GM12878 (cell line): Measurements from ENCODE around the gene ABRACL. TPM values are rescaled to one million over a fixed set of nuclear protein-coding genes. Genes with fewer than 3 reads are reported as not detected.

Experiments
- ATAC-seq: fragments of 200-7000 bp; cut with Tn5 transposase; 3 replicates; pipeline ENCODE4 v1.9.1; 2020; ENCODE audit warnings: mild to moderate bottlenecking, moderate library complexity
- BruUV-seq: library from RNA; stranded (reverse); fragments of 400-500 nt; replicated peaks from 2 replicates; lab custom pipeline; 2021; lab: Mats Ljungman, UMichigan
- CTCF ChIA-PET: fragments of 300-600 bp; sonication (Branson Sonifier 250); formaldehyde crosslinking; extraction: SDS; loops from one replicate; lab custom pipeline; 2021; ENCODE audit warnings: inconsistent platforms; lab: Yijun Ruan, JAX
- POLR2A ChIA-PET: fragments of 350-600 bp; formaldehyde crosslinking; extraction: SDS; loops from one replicate; lab custom pipeline; 2021; ENCODE audit warnings: inconsistent platforms; lab: Charles Lee
- RAD21 ChIA-PET: fragments of 300-600 bp; sonication (Branson Sonifier 250); formaldehyde crosslinking; loops from one replicate; lab custom pipeline; 2023; ENCODE audit warnings: antibody characterized with exemption; ENCODE audit not compliant: unreplicated experiment; lab: Charles Lee
- SMC1A ChIA-PET: fragments of 300-600 bp; sonication (Branson Sonifier 250); formaldehyde crosslinking; loops from one replicate; lab custom pipeline; 2023; ENCODE audit not compliant: unreplicated experiment, uncharacterized antibody; lab: Charles Lee
- DNase-seq: peaks from one replicate; pipeline ENCODE4 v3.0.0-alpha.2; 2011; ENCODE audit warnings: low read depth, low spot score
- FAIRE-seq: peaks from 3 replicates; lab custom pipeline; 2011; peaks lifted over from hg19 to GRCh38; lab: Jason Lieb, UNC
- H2AFZ ChIP-seq: 2 replicates; pipeline ENCODE4 v1.6.0; 2011; ENCODE audit warnings: low read depth, low read length, control low read depth; ENCODE audit not compliant: control insufficient read depth
- H3K27ac ChIP-seq: 2 replicates; pipeline ENCODE4 v1.5.1; 2011; ENCODE audit warnings: control low read depth; ENCODE audit not compliant: control insufficient read depth, insufficient read depth
- H3K27me3 ChIP-seq, 2 experiments: replicated peaks in 1 of 2; 2 replicates each; pipeline versions ENCODE4 v1.6.0 to v1.6.1; 2011; ENCODE audit warnings: low read length in 1 of 2; ENCODE audit not compliant: control insufficient read depth in 2 of 2, insufficient read depth in 2 of 2
- H3K36me3 ChIP-seq, 2 experiments: 2 replicates each; pipeline ENCODE4 v1.5.1; 2011; ENCODE audit warnings: low read length in 1 of 2; ENCODE audit not compliant: control insufficient read depth in 2 of 2, insufficient read depth in 2 of 2
- H3K4me1 ChIP-seq: 2 replicates; pipeline ENCODE4 v1.6.1; 2011; ENCODE audit warnings: mild to moderate bottlenecking, low read length, moderate library complexity, mixed read lengths; ENCODE audit not compliant: control insufficient read depth, insufficient read depth
- H3K4me2 ChIP-seq: 2 replicates; pipeline ENCODE4 v1.6.0; 2011; ENCODE audit warnings: control low read depth; ENCODE audit not compliant: control insufficient read depth, insufficient read depth
- H3K4me3 ChIP-seq: fragments of 200-600 bp; sonication (generic); 2 replicates; pipeline ENCODE4 v1.5.1; 2016
- H3K79me2 ChIP-seq: 2 replicates; pipeline ENCODE4 v1.6.0; 2011; ENCODE audit warnings: low read length; ENCODE audit not compliant: control insufficient read depth, insufficient read depth
- H3K9ac ChIP-seq: 2 replicates; pipeline ENCODE4 v1.8.0; 2011; ENCODE audit warnings: low read length, control low read depth, mixed read lengths; ENCODE audit not compliant: control insufficient read depth, insufficient read depth
- H3K9me3 ChIP-seq: replicated peaks from 3 replicates; pipeline ENCODE4 v1.5.1; 2011; ENCODE audit warnings: mild to moderate bottlenecking, low read length; ENCODE audit not compliant: control insufficient read depth, insufficient read depth
- H4K20me1 ChIP-seq: 2 replicates; pipeline ENCODE4 v1.6.0; 2011; ENCODE audit not compliant: control insufficient read depth, insufficient read depth
- BCL11A ChIP-seq: IDR thresholded peaks from 2 replicates; pipeline ENCODE4 v1.6.1; 2011; ENCODE audit warnings: low read depth, low read length
- EED ChIP-seq: sonication (generic); IDR thresholded peaks from 2 replicates; pipeline ENCODE4 v1.6.1; 2016; ENCODE audit warnings: antibody characterized with exemption, low read depth
- ETV6 ChIP-seq, 2 experiments: fragments of 450-650 bp in 1 of 2; IDR thresholded peaks in 1 of 2; conservative IDR thresholded peaks in 1 of 2; 2 replicates each; pipeline ENCODE4 v1.6.1; 2014; ENCODE audit warnings: antibody characterized with exemption in 1 of 2, borderline replicate concordance in 1 of 2, low read depth in 1 of 2, mild to moderate bottlenecking in 1 of 2, moderate library complexity in 1 of 2
- EZH2 ChIP-seq: IDR thresholded peaks from 2 replicates; pipeline ENCODE4 v1.6.1; 2012; ENCODE audit warnings: low read depth, mild to moderate bottlenecking, control low read depth, inconsistent platforms, low read length, borderline replicate concordance; ENCODE audit not compliant: control insufficient read depth
- IKZF1 ChIP-seq: fragments of 450-650 bp; conservative IDR thresholded peaks from 2 replicates; pipeline ENCODE4 v1.6.1; 2017; ENCODE audit warnings: antibody characterized with exemption, mild to moderate bottlenecking
- IKZF2 ChIP-seq, 2 experiments: fragments of 450-650 bp; IDR thresholded peaks; 2 replicates each; pipeline ENCODE4 v1.6.1; 2017; ENCODE audit warnings: mild to moderate bottlenecking in 2 of 2, moderate library complexity in 2 of 2
- JUNB ChIP-seq: IDR thresholded peaks from 2 replicates; pipeline ENCODE4 v1.6.1; 2016; ENCODE audit warnings: antibody characterized with exemption, mild to moderate bottlenecking
- NBN ChIP-seq: fragments of 450-650 bp; IDR thresholded peaks from 2 replicates; pipeline ENCODE4 v1.6.1; 2016
- NR2C1 ChIP-seq: fragments of 450-650 bp; IDR thresholded peaks from 2 replicates; pipeline ENCODE4 v1.6.1; 2017; ENCODE audit warnings: antibody characterized with exemption, mild to moderate bottlenecking, moderate library complexity
- NR2C2 ChIP-seq: IDR thresholded peaks from 2 replicates; pipeline ENCODE4 v1.6.1; 2011; ENCODE audit warnings: borderline replicate concordance, low read depth; ENCODE audit not compliant: control insufficient read depth, insufficient read length
- NR2F1 ChIP-seq: fragments of 450-650 bp; conservative IDR thresholded peaks from 2 replicates; pipeline ENCODE4 v1.6.1; 2017; ENCODE audit warnings: mild to moderate bottlenecking
- NRF1 ChIP-seq: conservative IDR thresholded peaks from 2 replicates; pipeline ENCODE4 v1.6.1; 2011; ENCODE audit warnings: mild to moderate bottlenecking, low read depth, low read length, improper control_type of control experiment
- PAX8 ChIP-seq: fragments of 450-650 bp; IDR thresholded peaks from 2 replicates; pipeline ENCODE4 v1.6.1; 2017; ENCODE audit warnings: mild to moderate bottlenecking, moderate library complexity
- POLR2A ChIP-seq: IDR thresholded peaks from 2 replicates; pipeline ENCODE4 v1.6.1; 2011; ENCODE audit warnings: low read depth, mild to moderate bottlenecking, low read length
- STAT1 ChIP-seq: fragments of 450-650 bp; conservative IDR thresholded peaks from 2 replicates; pipeline ENCODE4 v1.6.1; 2014; ENCODE audit warnings: antibody characterized with exemption, mild to moderate bottlenecking
- ZNF207 ChIP-seq: fragments of 450-650 bp; IDR thresholded peaks from 2 replicates; pipeline ENCODE4 v1.6.1; 2014; ENCODE audit warnings: antibody characterized with exemption, mild to moderate bottlenecking, borderline replicate concordance
- ZNF24 ChIP-seq: fragments of 450-650 bp; IDR thresholded peaks from 2 replicates; pipeline ENCODE4 v1.6.1; 2017; ENCODE audit warnings: antibody characterized with exemption, mild to moderate bottlenecking
- WGBS: methylation state at CpG from one replicate; pipeline ENCODE4 v1.1.6; 2016; ENCODE audit warnings: low lambda C conversion rate; ENCODE audit not compliant: insufficient replicate concordance, insufficient coverage; ENCODE audit errors: missing lambda C conversion rate; 5-methylcytosine and 5-hydroxymethylcytosine counted together
- in situ Hi-C: fragments of 300-500 bp; cut with MboI; formaldehyde crosslinking; loops from 9 replicates; pipeline ENCODE4 v1.14.3; 2018; ENCODE audit warnings: mixed read lengths
- intact Hi-C: fragments of 100-400 bp; cut with micrococcal nuclease; formaldehyde crosslinking; loops from one replicate; pipeline ENCODE4 v1.14.2; 2022; ENCODE audit not compliant: unreplicated experiment
- polyA plus RNA-seq, 11 experiments: library from polyadenylated mRNA; depleted of rRNA in 4 of 11; unstranded in 6 of 11; stranded (reverse) in 5 of 11; fragments of >200 nt; fragmentation: Nextera tagmentation in 4 of 11; fragmentation: Illumina TruSeq in 1 of 11; extraction: Ambion mirVana in 4 of 11; extraction: Trizol in 1 of 11; gene quantifications; 1 replicate in 1 of 11; 2 replicates in 10 of 11; pipeline versions ENCODE4 v1.2.1 to v1.2.3, GENCODE V29; 2011 to 2016; ENCODE audit warnings: inconsistent platforms in 2 of 11, missing spikeins in 2 of 11, low read depth in 1 of 11
- total RNA-seq, 4 experiments: library from RNA; depleted of rRNA in 3 of 4; stranded (reverse); fragments of >200 nt in 3 of 4; fragmentation: Illumina TruSeq in 1 of 4; extraction: Trizol in 1 of 4; gene quantifications; 2 replicates each; pipeline versions ENCODE4 v1.2.1 to v1.2.3, GENCODE V29; 2013 to 2021
- TF ChIP-seq, protein P1 (sequence below), 3 experiments: IDR thresholded peaks in 2 of 3; conservative IDR thresholded peaks in 1 of 3; 2 replicates each; pipeline ENCODE4 v1.5.1; 2011; ENCODE audit warnings: low read depth in 3 of 3, low read length in 3 of 3, mild to moderate bottlenecking in 3 of 3, control low read depth in 2 of 3, moderate library complexity in 2 of 3, inconsistent platforms in 1 of 3, mixed read lengths in 1 of 3; ENCODE audit not compliant: control insufficient read depth in 2 of 3, insufficient read depth in 1 of 3; ENCODE audit errors: extremely low read depth in 1 of 3
- TF ChIP-seq, protein P2 (sequence below): fragments of 450-650 bp; formaldehyde crosslinking; IDR thresholded peaks from 2 replicates; pipeline ENCODE4 v1.4.0; 2020; ENCODE audit warnings: mild to moderate bottlenecking, moderate library complexity

The ABRACL gene
- total and polyA plus RNA-seq, 10 of the 15 experiments (the other 5 are each of a cell fraction or from before 2014, with no cell fraction given): 111 to 647 (median 192) TPM

DNA sequence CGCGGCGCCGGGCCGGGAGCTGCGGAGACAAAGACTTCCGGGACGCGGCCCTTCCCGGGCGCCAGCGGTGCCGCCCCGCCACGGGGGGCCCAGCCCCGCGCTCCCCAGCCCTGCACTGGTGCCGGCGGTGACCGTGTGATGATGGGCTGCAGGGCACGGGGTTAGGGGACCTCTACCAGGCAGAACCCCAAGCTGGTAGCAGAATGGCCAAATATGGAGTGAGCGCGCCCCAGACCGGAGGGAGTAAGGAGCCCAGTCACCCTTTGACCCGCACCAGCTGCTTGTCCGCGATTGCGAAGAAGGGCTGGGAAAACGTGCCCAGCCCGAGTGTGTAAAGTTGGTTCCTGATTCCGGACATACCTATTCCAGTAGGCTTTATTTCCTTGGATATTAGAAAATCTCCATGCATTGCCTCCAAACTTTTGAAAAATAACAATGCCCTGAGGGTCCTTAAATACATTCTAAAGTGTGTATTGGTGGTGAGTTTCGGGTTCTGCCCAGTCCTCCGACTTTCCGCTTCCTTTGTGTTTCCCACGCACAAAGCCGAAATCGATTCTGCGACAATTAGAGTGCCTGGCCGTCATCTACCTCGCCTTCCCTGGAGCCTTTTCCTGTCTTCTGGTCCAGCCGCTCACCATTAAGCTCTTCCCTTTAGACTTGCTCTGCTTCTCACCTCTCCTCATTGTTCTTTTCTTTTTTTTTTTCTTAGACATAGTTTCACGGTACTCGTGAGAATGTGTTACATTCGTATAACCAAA, 1.1 kb downstream of the ABRACL start:
- H3K9ac ChIP-seq: peak overlapping the region; percentile 98
- peak overlapping the region; percentile 96 for H2AFZ ChIP-seq
- DNase-seq: no peak
- CTCF ChIA-PET: interaction anchor here (0.5 to 1.1 kb wide), 3 partner anchors 43 to 335 kb away, joined by 3 read pairs; no protein-coding TSS in a partner anchor
- in situ Hi-C loops: no loop called here
- H3K79me2 ChIP-seq: peaks cover 54% of the 10 kb centered on the region
- WGBS: 2% methylated on average over 44 of the region's 44 CpGs
- ATAC-seq: peak; percentile 60
- H3K27me3 ChIP-seq: no peaks in the 10 kb centered on the region
- POLR2A ChIA-PET: interaction anchor here (0.5 to 1.0 kb wide), 4 partner anchors 8 to 256 kb away, joined by 3 to 5 read pairs (median 4); partner anchors contain the start of gene CCDC28A
- FAIRE-seq: peak; percentile 23
- H4K20me1 ChIP-seq: no peaks in the 10 kb centered on the region
- peaks cover 6% of the 10 kb centered on the region for H3K4me1 ChIP-seq
- intact Hi-C loops: loop anchor here (2.0 to 10.0 kb wide), 3 partner anchors 41 to 335 kb away; partner anchors contain the start of gene REPS1
- peak overlapping the region; percentile 75 for H3K4me2 ChIP-seq
- RAD21 ChIA-PET: interaction anchor here (1.0 to 1.7 kb wide), 6 partner anchors 40 to 261 kb away, joined by 3 to 5 read pairs (median 4); partner anchors contain the start of gene TXLNB
- BruUV-seq: TSS peak; percentile 45
- peak overlapping the region; percentile 88 for H3K27ac ChIP-seq
- SMC1A ChIA-PET: interaction anchor here (1.4 to 3.0 kb wide), 4 partner anchors 42 to 162 kb away, joined by 3 to 21 read pairs (median 4); partner anchors contain the start of gene REPS1
- peak overlapping the region; percentile 93 for H3K4me3 ChIP-seq
- H3K9me3 ChIP-seq: no peaks in the 10 kb centered on the region
- peaks cover 0 to 4% of the 10 kb centered on the region in 2 experiments; a peak in 1 of 4 replicates for H3K36me3 ChIP-seq
- TF ChIP-seq NBN (0 out of 2 replicates have a peak, but pooled peaks have one; percentile 60), EED (no peak), PAX8 (no peak), IKZF1 (no peak; the same call in 1 of the 2 replicates), NRF1 (no peak), ZNF24 (no peak), BCL11A (no peak), ZNF207 (no peak), POLR2A (no peak), ETV6 (conservative IDR thresholded peaks at IDR 0.05 in 1 of 2, IDR thresholded peaks at IDR 0.05 in 1 of 2; ENCODE audit: borderline replicate concordance in 1 of 2, low read depth in 1 of 2) (peak in 1 of 2 experiments; percentile 23; a peak in 1 of 4 replicates), STAT1 (no peak), NR2C1 (peak; percentile 86), IKZF2 (IDR thresholded peaks at IDR 0.05) (peak in 1 of 2 experiments; percentile 8; a peak in 1 of 4 replicates), EZH2 (no peak), JUNB (no peak), NR2C2 (peak; percentile 71), NR2F1 (peak; percentile 98)
- TF ChIP-seq, protein P1, sequence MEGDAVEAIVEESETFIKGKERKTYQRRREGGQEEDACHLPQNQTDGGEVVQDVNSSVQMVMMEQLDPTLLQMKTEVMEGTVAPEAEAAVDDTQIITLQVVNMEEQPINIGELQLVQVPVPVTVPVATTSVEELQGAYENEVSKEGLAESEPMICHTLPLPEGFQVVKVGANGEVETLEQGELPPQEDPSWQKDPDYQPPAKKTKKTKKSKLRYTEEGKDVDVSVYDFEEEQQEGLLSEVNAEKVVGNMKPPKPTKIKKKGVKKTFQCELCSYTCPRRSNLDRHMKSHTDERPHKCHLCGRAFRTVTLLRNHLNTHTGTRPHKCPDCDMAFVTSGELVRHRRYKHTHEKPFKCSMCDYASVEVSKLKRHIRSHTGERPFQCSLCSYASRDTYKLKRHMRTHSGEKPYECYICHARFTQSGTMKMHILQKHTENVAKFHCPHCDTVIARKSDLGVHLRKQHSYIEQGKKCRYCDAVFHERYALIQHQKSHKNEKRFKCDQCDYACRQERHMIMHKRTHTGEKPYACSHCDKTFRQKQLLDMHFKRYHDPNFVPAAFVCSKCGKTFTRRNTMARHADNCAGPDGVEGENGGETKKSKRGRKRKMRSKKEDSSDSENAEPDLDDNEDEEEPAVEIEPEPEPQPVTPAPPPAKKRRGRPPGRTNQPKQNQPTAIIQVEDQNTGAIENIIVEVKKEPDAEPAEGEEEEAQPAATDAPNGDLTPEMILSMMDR (IDR thresholded peaks at IDR 0.05 in 2 of 3, conservative IDR thresholded peaks at IDR 0.05 in 1 of 3; ENCODE audit: control insufficient read depth in 2 of 3, extremely low read depth in 1 of 3, insufficient read depth in 1 of 3, low read depth in 3 of 3, low read length in 3 of 3): no peak
- TF ChIP-seq, protein P2, sequence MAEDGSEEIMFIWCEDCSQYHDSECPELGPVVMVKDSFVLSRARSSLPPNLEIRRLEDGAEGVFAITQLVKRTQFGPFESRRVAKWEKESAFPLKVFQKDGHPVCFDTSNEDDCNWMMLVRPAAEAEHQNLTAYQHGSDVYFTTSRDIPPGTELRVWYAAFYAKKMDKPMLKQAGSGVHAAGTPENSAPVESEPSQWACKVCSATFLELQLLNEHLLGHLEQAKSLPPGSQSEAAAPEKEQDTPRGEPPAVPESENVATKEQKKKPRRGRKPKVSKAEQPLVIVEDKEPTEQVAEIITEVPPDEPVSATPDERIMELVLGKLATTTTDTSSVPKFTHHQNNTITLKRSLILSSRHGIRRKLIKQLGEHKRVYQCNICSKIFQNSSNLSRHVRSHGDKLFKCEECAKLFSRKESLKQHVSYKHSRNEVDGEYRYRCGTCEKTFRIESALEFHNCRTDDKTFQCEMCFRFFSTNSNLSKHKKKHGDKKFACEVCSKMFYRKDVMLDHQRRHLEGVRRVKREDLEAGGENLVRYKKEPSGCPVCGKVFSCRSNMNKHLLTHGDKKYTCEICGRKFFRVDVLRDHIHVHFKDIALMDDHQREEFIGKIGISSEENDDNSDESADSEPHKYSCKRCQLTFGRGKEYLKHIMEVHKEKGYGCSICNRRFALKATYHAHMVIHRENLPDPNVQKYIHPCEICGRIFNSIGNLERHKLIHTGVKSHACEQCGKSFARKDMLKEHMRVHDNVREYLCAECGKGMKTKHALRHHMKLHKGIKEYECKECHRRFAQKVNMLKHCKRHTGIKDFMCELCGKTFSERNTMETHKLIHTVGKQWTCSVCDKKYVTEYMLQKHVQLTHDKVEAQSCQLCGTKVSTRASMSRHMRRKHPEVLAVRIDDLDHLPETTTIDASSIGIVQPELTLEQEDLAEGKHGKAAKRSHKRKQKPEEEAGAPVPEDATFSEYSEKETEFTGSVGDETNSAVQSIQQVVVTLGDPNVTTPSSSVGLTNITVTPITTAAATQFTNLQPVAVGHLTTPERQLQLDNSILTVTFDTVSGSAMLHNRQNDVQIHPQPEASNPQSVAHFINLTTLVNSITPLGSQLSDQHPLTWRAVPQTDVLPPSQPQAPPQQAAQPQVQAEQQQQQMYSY (CRISPR knock-in tag): no peak
